Peyer's patch (tissue), 4 donors: ENCODE results near the gene NCKAP5. TPM values are rescaled to one million over a fixed set of nuclear protein-coding genes. Genes with fewer than 3 reads are reported as not detected.

ENCODE experiments used
- DNase-seq, 3 donors: peaks; one replicate each; pipeline ENCODE4 v3.0.0-alpha.2; 2017 to 2019
- H3K27ac ChIP-seq, 4 donors: fragments of 200-600 bp; sonication (generic); one replicate each; pipeline ENCODE4 v1.5.1; 2016 to 2019
- H3K27me3 ChIP-seq, 2 donors: fragments of 200-600 bp; sonication (generic); one replicate each; pipeline ENCODE4 v1.5.1; 2019
- H3K36me3 ChIP-seq, 3 donors: fragments of 200-600 bp; sonication (generic); one replicate each; pipeline ENCODE4 v1.5.1; 2016 to 2019
- H3K4me1 ChIP-seq, 4 donors: fragments of 200-600 bp; sonication (generic); one replicate each; pipeline ENCODE4 v1.5.1; 2016 to 2019
- H3K4me3 ChIP-seq, 4 donors: fragments of 200-600 bp; sonication (generic); 1 replicate in 3 of 4; 2 replicates in 1 of 4; pipeline ENCODE4 v1.5.1; 2016 to 2019; ENCODE audit warnings: mild to moderate bottlenecking in 1 of 4
- H3K9me3 ChIP-seq, 4 donors: fragments of 200-600 bp; sonication (generic); one replicate each; pipeline ENCODE4 v1.5.1; 2016 to 2019; ENCODE audit warnings: mild to moderate bottlenecking in 1 of 4
- POLR2A ChIP-seq, 2 donors: fragments of 450-650 bp; IDR thresholded peaks; one replicate each; pipeline ENCODE4 v1.5.1; 2017; ENCODE audit warnings: antibody characterized with exemption in 2 of 2, mild to moderate bottlenecking in 2 of 2, moderate library complexity in 2 of 2
- total RNA-seq, 4 donors: library from RNA; depleted of rRNA; stranded (reverse); fragments of >200 nt; gene quantifications; one replicate each; pipeline ENCODE4 v1.1.0, GENCODE V29; 2016
- TF ChIP-seq, protein P1 (sequence below), 6 experiments: fragments of 450-650 bp in 4 of 6; fragments of 200-600 bp in 2 of 6; sonication (generic) in 1 of 6; IDR thresholded peaks; one replicate each; pipeline ENCODE4 v1.5.1; 2017 to 2019; ENCODE audit warnings: antibody characterized with exemption in 6 of 6, mild to moderate bottlenecking in 3 of 6, moderate library complexity in 1 of 6

Gene NCKAP5
- total RNA-seq, 4 donors from 2014 or later = 9.1 to 28.5 (median 22.5) TPM

DNA sequence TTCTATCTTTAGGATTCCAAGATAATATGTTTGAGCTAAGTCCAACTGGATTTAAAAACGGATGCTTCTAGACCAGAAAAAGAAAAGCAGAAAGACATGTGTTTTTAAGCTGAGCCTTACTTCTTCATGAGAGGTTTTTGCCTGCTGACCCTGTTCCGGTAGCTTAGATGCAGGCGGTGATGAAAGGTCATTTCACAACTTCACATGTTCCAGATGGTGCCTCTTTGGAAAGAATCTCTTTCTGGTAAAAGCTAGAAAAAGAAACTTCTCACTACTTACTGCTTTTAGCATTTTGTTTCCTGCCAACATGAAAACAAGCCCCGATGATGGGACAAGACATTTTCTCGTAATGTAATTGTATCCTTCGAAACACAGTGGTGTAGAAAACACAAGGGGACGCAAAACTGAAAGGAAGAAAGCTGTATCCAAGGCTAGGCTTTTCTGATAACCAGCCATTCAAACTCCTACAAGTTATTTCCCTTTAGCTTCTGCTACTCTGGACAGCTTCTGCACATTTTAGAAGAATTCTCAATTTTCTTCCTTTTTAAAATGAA lies 490.9 kb downstream of the NCKAP5 start:
- H3K9me3 ChIP-seq = no peaks in the 10 kb centered on the region
- no peaks in the 10 kb centered on the region for H3K36me3 ChIP-seq
- H3K4me1 ChIP-seq = no peaks in the 10 kb centered on the region
- no peak for DNase-seq
- no peak overlapping the region for H3K27ac ChIP-seq
- H3K4me3 ChIP-seq = no peak overlapping the region
- TF ChIP-seq, protein P1, sequence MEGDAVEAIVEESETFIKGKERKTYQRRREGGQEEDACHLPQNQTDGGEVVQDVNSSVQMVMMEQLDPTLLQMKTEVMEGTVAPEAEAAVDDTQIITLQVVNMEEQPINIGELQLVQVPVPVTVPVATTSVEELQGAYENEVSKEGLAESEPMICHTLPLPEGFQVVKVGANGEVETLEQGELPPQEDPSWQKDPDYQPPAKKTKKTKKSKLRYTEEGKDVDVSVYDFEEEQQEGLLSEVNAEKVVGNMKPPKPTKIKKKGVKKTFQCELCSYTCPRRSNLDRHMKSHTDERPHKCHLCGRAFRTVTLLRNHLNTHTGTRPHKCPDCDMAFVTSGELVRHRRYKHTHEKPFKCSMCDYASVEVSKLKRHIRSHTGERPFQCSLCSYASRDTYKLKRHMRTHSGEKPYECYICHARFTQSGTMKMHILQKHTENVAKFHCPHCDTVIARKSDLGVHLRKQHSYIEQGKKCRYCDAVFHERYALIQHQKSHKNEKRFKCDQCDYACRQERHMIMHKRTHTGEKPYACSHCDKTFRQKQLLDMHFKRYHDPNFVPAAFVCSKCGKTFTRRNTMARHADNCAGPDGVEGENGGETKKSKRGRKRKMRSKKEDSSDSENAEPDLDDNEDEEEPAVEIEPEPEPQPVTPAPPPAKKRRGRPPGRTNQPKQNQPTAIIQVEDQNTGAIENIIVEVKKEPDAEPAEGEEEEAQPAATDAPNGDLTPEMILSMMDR (IDR thresholded peaks at IDR 0.05) = no peak
- TF ChIP-seq POLR2A (IDR thresholded peaks at IDR 0.05) = no peak
- no peaks in the 10 kb centered on the region for H3K27me3 ChIP-seq

GRCh38 chr2:133072837-133073694 lies 495.2 kb downstream of the NCKAP5 start:
- no peak overlapping the region for H3K4me3 ChIP-seq
- no peaks in the 10 kb centered on the region for H3K36me3 ChIP-seq
- H3K4me1 ChIP-seq = no peaks in the 10 kb centered on the region
- no peaks in the 10 kb centered on the region for H3K27me3 ChIP-seq
- no peaks in the 10 kb centered on the region for H3K9me3 ChIP-seq
- no peak overlapping the region for H3K27ac ChIP-seq
- no peak for DNase-seq
- TF ChIP-seq POLR2A (IDR thresholded peaks at IDR 0.05) = no peak
- TF ChIP-seq, protein P1 (IDR thresholded peaks at IDR 0.05) = no peak

DNA sequence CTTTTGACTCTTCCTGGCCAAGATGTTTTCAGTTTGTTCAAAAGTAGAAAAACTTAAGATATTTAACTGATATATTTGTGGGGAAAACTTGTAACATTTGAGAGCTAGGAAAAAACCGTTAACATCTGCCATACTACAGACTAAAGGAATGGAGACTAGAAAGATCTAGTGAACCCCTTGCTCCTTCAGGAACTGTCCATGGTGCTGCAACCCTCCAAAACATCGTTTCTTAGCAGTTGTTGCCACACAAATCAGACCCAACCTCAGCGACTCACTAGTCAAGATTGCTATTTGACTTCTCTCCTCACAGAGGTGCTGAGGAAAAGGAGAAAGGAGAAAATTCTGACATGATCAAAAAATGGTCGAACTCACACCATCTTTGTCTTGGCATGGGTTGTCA lies 504.5 kb downstream of the NCKAP5 start:
- Histone ChIP-seq H3K4me3 (no peak overlapping the region), H3K36me3 (no peaks in the 10 kb centered on the region), H3K27me3 (no peaks in the 10 kb centered on the region), H3K27ac (no peak overlapping the region), H3K9me3 (no peaks in the 10 kb centered on the region), H3K4me1 (no peaks in the 10 kb centered on the region)
- no peak for TF ChIP-seq POLR2A (IDR thresholded peaks at IDR 0.05)
- TF ChIP-seq, protein P1 (IDR thresholded peaks at IDR 0.05) = no peak
- DNase-seq = no peak

GRCh38 chr2:133062931-133063665 lies 505.2 kb downstream of the NCKAP5 start:
- Histone ChIP-seq H3K4me3 (no peak overlapping the region), H3K4me1 (no peaks in the 10 kb centered on the region), H3K27me3 (no peaks in the 10 kb centered on the region), H3K36me3 (no peaks in the 10 kb centered on the region), H3K27ac (no peak overlapping the region), H3K9me3 (no peaks in the 10 kb centered on the region)
- no peak for DNase-seq
- TF ChIP-seq POLR2A (IDR thresholded peaks at IDR 0.05) = no peak
- TF ChIP-seq, protein P1 (IDR thresholded peaks at IDR 0.05) = no peak

- no peaks in the 10 kb centered on the region for H3K4me1 ChIP-seq
- no peak overlapping the region for H3K27ac ChIP-seq
- H3K4me3 ChIP-seq = no peak overlapping the region
- no peak for DNase-seq
- H3K36me3 ChIP-seq = no peaks in the 10 kb centered on the region
- no peak for TF ChIP-seq POLR2A (IDR thresholded peaks at IDR 0.05)
- TF ChIP-seq, protein P1 (IDR thresholded peaks at IDR 0.05) = no peak
- H3K9me3 ChIP-seq = no peaks in the 10 kb centered on the region
- no peaks in the 10 kb centered on the region for H3K27me3 ChIP-seq
These were observed 506.2 kb downstream of the NCKAP5 start for GRCh38 chr2:133061874-133062593.
